Activated CD4-positive, alpha-beta memory T cell treated with anti-CD3 and anti-CD28 coated beads for 36 hours (primary cell): ENCODE data around the gene MCM5. TPM values are rescaled to one million over a fixed set of nuclear protein-coding genes. Genes with fewer than 3 reads are reported as not detected.

Experiments
- CTCF ChIA-PET: fragments of 350-600 bp; sonication (Branson Sonifier 250); formaldehyde crosslinking; loops from one replicate; lab custom pipeline; 2021; ENCODE audit warnings: antibody characterized with exemption, inconsistent platforms; lab: Charles Lee
- POLR2A ChIA-PET: fragments of 350-600 bp; sonication (Branson Sonifier 250); formaldehyde crosslinking; loops from one replicate; lab custom pipeline; 2021; ENCODE audit warnings: antibody characterized with exemption; lab: Charles Lee
- DNase-seq: peaks from one replicate; pipeline ENCODE4 v3.0.0-alpha.2; 2020
- H3K27ac Mint-ChIP-seq: one replicate; pipeline ENCODE4 v1.8.0; 2021; ENCODE audit warnings: mixed read lengths
- H3K27me3 Mint-ChIP-seq: one replicate; pipeline ENCODE4 v1.8.0; 2021; ENCODE audit warnings: mixed read lengths
- H3K36me3 Mint-ChIP-seq: one replicate; pipeline ENCODE4 v1.8.0; 2021; ENCODE audit warnings: mixed read lengths
- H3K4me1 Mint-ChIP-seq: one replicate; pipeline ENCODE4 v1.8.0; 2021; ENCODE audit warnings: low read depth, mixed read lengths
- H3K4me3 Mint-ChIP-seq: one replicate; pipeline ENCODE4 v1.8.0; 2021; ENCODE audit warnings: mild to moderate bottlenecking, mixed read lengths
- H3K9me3 Mint-ChIP-seq: one replicate; pipeline ENCODE4 v1.8.0; 2021; ENCODE audit warnings: mixed read lengths
- intact Hi-C: fragments of 100-400 bp; cut with micrococcal nuclease; formaldehyde crosslinking; loops from one replicate; pipeline ENCODE4 v1.15.1; 2023
- total RNA-seq, 2 experiments: library from RNA; stranded (reverse); gene quantifications; one replicate each; pipeline ENCODE4 v1.2.3, GENCODE V29; 2021

MCM5 gene
- total RNA-seq, 2 experiments from 2014 or later: 265 to 266 TPM

GRCh38 chr22:35407362-35407761 lies 7.4 kb downstream of the MCM5 start:
- H3K4me1 Mint-ChIP-seq: peaks cover 21% of the 10 kb centered on the region
- ChIA-PET POLR2A (interaction anchor here (0.7 to 1.1 kb wide), 2 partner anchors 10 to 19 kb away, joined by 3 read pairs; no protein-coding TSS in a partner anchor), CTCF (interaction anchor here (1.0 kb wide), 1 partner anchor 658 kb away, joined by 5 read pairs; no protein-coding TSS in a partner anchor)
- DNase-seq: no peak
- peaks cover 83% of the 10 kb centered on the region for H3K36me3 Mint-ChIP-seq
- no peaks in the 10 kb centered on the region for H3K9me3 Mint-ChIP-seq
- no peak overlapping the region for H3K4me3 Mint-ChIP-seq
- H3K27ac Mint-ChIP-seq: no peak overlapping the region
- intact Hi-C loops: loop anchor here (10.0 kb wide), 1 partner anchor 103 kb away; no protein-coding TSS in a partner anchor
- H3K27me3 Mint-ChIP-seq: no peaks in the 10 kb centered on the region

- ChIA-PET POLR2A (interaction anchor here (0.8 to 1.8 kb wide), 3 partner anchors 9 to 18 kb away, joined by 4 read pairs; no protein-coding TSS in a partner anchor), CTCF (interaction anchor here (1.5 kb wide), 1 partner anchor 20 kb away, joined by 7 read pairs; no protein-coding TSS in a partner anchor)
- DNase-seq: peak; percentile 17
- intact Hi-C loops: loop anchor here (10.0 kb wide), 1 partner anchor 105 kb away; no protein-coding TSS in a partner anchor
- Mint-ChIP-seq H3K27me3 (no peaks in the 10 kb centered on the region), H3K4me1 (peaks cover 10% of the 10 kb centered on the region), H3K36me3 (peaks cover 63% of the 10 kb centered on the region), H3K27ac (no peak overlapping the region), H3K9me3 (no peaks in the 10 kb centered on the region), H3K4me3 (no peak overlapping the region)
Observed at GRCh38 chr22:35409783-35410662, 10.1 kb downstream of the MCM5 start.

DNA sequence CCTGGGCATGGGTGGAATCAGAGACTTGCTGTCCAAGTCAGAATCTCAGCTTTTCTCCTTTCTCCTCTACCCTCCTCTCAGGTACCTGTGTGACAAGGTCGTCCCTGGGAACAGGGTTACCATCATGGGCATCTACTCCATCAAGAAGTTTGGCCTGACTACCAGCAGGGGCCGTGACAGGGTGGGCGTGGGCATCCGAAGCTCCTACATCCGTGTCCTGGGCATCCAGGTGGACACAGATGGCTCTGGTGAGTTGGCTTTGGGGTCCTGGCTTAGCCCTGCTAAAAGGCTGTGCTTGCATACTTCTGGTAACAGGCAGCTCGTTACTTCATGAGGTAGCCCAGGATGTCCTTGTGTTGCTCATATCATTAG lies 10.7 kb downstream of the MCM5 start:
- intact Hi-C loops: no loop called here
- Mint-ChIP-seq H3K9me3 (no peaks in the 10 kb centered on the region), H3K4me3 (no peak overlapping the region), H3K36me3 (peaks cover 67% of the 10 kb centered on the region), H3K27ac (no peak overlapping the region), H3K27me3 (no peaks in the 10 kb centered on the region), H3K4me1 (peaks cover 10% of the 10 kb centered on the region)
- ChIA-PET CTCF (interaction anchor here (1.5 kb wide), 1 partner anchor 20 kb away, joined by 7 read pairs; no protein-coding TSS in a partner anchor), POLR2A (interaction anchor here (0.8 to 1.8 kb wide), 3 partner anchors 10 to 18 kb away, joined by 4 read pairs; no protein-coding TSS in a partner anchor)
- DNase-seq: no peak

DNA sequence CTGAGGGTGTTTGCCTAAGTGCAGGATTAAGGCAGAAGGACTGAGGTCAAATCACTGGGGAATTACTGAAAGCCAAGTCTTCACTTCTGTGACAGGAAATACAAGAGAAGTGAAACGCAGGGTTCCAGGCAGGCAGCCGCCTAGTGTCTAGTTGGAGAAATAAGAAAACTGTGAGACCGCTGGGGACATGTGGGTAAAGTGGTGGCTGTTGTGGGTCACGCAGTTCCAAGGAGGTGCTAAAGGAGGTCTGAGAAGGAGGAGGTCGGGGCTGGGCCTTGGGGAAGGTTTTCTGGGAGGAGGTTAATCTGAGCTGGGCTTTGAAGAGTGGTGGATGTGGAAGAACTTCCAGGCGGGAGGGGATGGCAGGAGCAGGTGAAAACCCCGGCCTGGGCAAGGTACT lies 11.2 kb downstream of the MCM5 start:
- no peak overlapping the region for H3K27ac Mint-ChIP-seq
- ChIA-PET POLR2A (interaction anchor here (0.6 to 1.8 kb wide), 4 partner anchors 9 to 22 kb away, joined by 4 read pairs; no protein-coding TSS in a partner anchor), CTCF (no interaction called here)
- no peaks in the 10 kb centered on the region for H3K27me3 Mint-ChIP-seq
- DNase-seq: no peak
- no peaks in the 10 kb centered on the region for H3K9me3 Mint-ChIP-seq
- H3K36me3 Mint-ChIP-seq: peaks cover 69% of the 10 kb centered on the region
- peaks cover 10% of the 10 kb centered on the region for H3K4me1 Mint-ChIP-seq
- no peak overlapping the region for H3K4me3 Mint-ChIP-seq
- intact Hi-C loops: no loop called here

GRCh38 chr22:35413624-35414023 lies 13.7 kb downstream of the MCM5 start:
- Mint-ChIP-seq H3K36me3 (peaks cover 59% of the 10 kb centered on the region), H3K9me3 (no peaks in the 10 kb centered on the region), H3K4me3 (no peak overlapping the region), H3K27me3 (no peaks in the 10 kb centered on the region), H3K4me1 (peaks cover 6% of the 10 kb centered on the region), H3K27ac (no peak overlapping the region)
- no peak for DNase-seq
- POLR2A ChIA-PET: interaction anchor here (0.8 kb wide), 1 partner anchor 9 kb away, joined by 5 read pairs; no protein-coding TSS in a partner anchor
- CTCF ChIA-PET: interaction anchor here (1.8 to 1.9 kb wide), 2 partner anchors 17 to 63 kb away, joined by 5 read pairs; no protein-coding TSS in a partner anchor
- intact Hi-C loops: no loop called here

- no peak overlapping the region for H3K4me3 Mint-ChIP-seq
- intact Hi-C loops: no loop called here
- H3K36me3 Mint-ChIP-seq: peaks cover 50% of the 10 kb centered on the region
- POLR2A ChIA-PET: interaction anchor here (1.0 kb wide), 1 partner anchor 10 kb away, joined by 3 read pairs; no protein-coding TSS in a partner anchor
- no peak overlapping the region for H3K27ac Mint-ChIP-seq
- no peaks in the 10 kb centered on the region for H3K9me3 Mint-ChIP-seq
- no peaks in the 10 kb centered on the region for H3K27me3 Mint-ChIP-seq
- no peak for DNase-seq
- no peaks in the 10 kb centered on the region for H3K4me1 Mint-ChIP-seq
- CTCF ChIA-PET: interaction anchor here (0.5 to 1.6 kb wide), 3 partner anchors 9 to 43 kb away, joined by 3 to 7 read pairs (median 4); no protein-coding TSS in a partner anchor
Observed at GRCh38 chr22:35417606-35418005, 17.7 kb downstream of the MCM5 start.

GRCh38 chr22:35418088-35418487 lies 18.1 kb downstream of the MCM5 start:
- ChIA-PET POLR2A (interaction anchor here (1.0 kb wide), 1 partner anchor 10 kb away, joined by 3 read pairs; no protein-coding TSS in a partner anchor), CTCF (interaction anchor here (1.0 to 1.6 kb wide), 2 partner anchors 9 to 13 kb away, joined by 3 to 4 read pairs; no protein-coding TSS in a partner anchor)
- Mint-ChIP-seq H3K36me3 (peaks cover 55% of the 10 kb centered on the region), H3K9me3 (no peaks in the 10 kb centered on the region), H3K4me1 (no peaks in the 10 kb centered on the region), H3K27ac (no peak overlapping the region), H3K4me3 (no peak overlapping the region), H3K27me3 (no peaks in the 10 kb centered on the region)
- DNase-seq: no peak
- intact Hi-C loops: no loop called here

DNA sequence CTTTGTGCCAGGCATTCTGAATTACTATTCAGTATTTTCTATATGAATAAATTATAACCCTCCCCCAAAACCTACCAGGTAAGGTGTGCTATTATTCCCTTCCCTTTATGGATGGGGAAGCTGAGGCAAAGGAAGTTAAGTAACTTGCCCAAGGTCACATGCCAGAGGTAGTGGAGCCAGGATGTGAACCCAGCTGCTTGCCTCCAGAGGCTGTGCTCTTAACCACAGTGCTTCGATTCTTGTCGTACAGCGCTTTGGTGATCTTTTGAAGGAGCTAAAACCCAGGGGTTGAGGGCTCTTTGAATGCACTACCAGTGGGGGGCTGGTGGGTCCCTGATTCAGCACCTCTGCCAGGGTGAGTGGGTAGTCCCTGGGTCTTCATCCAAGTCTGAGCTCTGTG lies 18.8 kb downstream of the MCM5 start:
- Mint-ChIP-seq H3K4me1 (no peaks in the 10 kb centered on the region), H3K4me3 (no peak overlapping the region), H3K27me3 (no peaks in the 10 kb centered on the region), H3K27ac (no peak overlapping the region), H3K36me3 (peaks cover 60% of the 10 kb centered on the region), H3K9me3 (no peaks in the 10 kb centered on the region)
- ChIA-PET CTCF (interaction anchor here (0.9 to 2.2 kb wide), 2 partner anchors 12 to 68 kb away, joined by 6 read pairs; no protein-coding TSS in a partner anchor), POLR2A (no interaction called here)
- no peak for DNase-seq
- intact Hi-C loops: no loop called here

GRCh38 chr22:35419756-35420155 lies 19.8 kb downstream of the MCM5 start:
- Mint-ChIP-seq H3K27ac (no peak overlapping the region), H3K36me3 (peaks cover 66% of the 10 kb centered on the region), H3K27me3 (no peaks in the 10 kb centered on the region), H3K9me3 (no peaks in the 10 kb centered on the region), H3K4me1 (no peaks in the 10 kb centered on the region), H3K4me3 (no peak overlapping the region)
- intact Hi-C loops: no loop called here
- DNase-seq: no peak
- ChIA-PET POLR2A (interaction anchor here (0.9 to 1.1 kb wide), 3 partner anchors 9 to 16 kb away, joined by 3 to 4 read pairs (median 3); no protein-coding TSS in a partner anchor), CTCF (interaction anchor here (2.2 kb wide), 1 partner anchor 11 kb away, joined by 6 read pairs; no protein-coding TSS in a partner anchor)

DNA sequence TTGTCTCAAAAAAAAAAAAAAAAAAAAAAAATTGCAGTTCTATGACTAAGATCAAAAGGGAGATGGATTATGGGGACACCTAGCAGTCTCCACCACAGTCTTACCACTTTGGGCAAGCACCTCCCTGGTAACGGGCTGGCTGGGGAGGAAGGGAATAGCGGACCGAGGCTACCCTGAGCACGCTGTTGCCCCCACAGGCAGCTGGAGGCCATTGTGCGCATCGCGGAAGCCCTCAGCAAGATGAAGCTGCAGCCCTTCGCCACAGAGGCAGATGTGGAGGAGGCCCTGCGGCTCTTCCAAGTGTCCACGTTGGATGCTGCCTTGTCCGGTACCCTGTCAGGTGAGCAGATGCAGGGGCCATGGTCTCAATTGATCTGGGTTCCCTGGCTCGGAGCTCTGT lies 21.2 kb downstream of the MCM5 start:
- H3K27ac Mint-ChIP-seq: no peak overlapping the region
- DNase-seq: no peak
- H3K27me3 Mint-ChIP-seq: no peaks in the 10 kb centered on the region
- H3K9me3 Mint-ChIP-seq: no peaks in the 10 kb centered on the region
- POLR2A ChIA-PET: interaction anchor here (1.1 kb wide), 1 partner anchor 18 kb away, joined by 3 read pairs; no protein-coding TSS in a partner anchor
- no peak overlapping the region for H3K4me3 Mint-ChIP-seq
- intact Hi-C loops: no loop called here
- CTCF ChIA-PET: interaction anchor here (1.6 to 2.2 kb wide), 2 partner anchors 9 to 645 kb away, joined by 4 to 6 read pairs; no protein-coding TSS in a partner anchor
- peaks cover 58% of the 10 kb centered on the region for H3K36me3 Mint-ChIP-seq
- H3K4me1 Mint-ChIP-seq: no peaks in the 10 kb centered on the region

GRCh38 chr22:35422145-35422544 lies 22.2 kb downstream of the MCM5 start:
- no peak overlapping the region for H3K4me3 Mint-ChIP-seq
- no peaks in the 10 kb centered on the region for H3K27me3 Mint-ChIP-seq
- no peaks in the 10 kb centered on the region for H3K9me3 Mint-ChIP-seq
- CTCF ChIA-PET: no interaction called here
- POLR2A ChIA-PET: no interaction called here
- no peaks in the 10 kb centered on the region for H3K4me1 Mint-ChIP-seq
- intact Hi-C loops: no loop called here
- no peak for DNase-seq
- H3K27ac Mint-ChIP-seq: no peak overlapping the region
- H3K36me3 Mint-ChIP-seq: peaks cover 55% of the 10 kb centered on the region
